ENCODE results near the gene CASR. TPM values are rescaled to one million over a fixed set of nuclear protein-coding genes. Genes with fewer than 3 reads are reported as not detected.
A peak's percentile ranks its signal among the peaks of the same experiment; 100 is the strongest.

Gene CASR
- polyA plus RNA-seq, 1 of the 3 experiments (the other 2 are of a cell fraction) = not detected

DNA sequence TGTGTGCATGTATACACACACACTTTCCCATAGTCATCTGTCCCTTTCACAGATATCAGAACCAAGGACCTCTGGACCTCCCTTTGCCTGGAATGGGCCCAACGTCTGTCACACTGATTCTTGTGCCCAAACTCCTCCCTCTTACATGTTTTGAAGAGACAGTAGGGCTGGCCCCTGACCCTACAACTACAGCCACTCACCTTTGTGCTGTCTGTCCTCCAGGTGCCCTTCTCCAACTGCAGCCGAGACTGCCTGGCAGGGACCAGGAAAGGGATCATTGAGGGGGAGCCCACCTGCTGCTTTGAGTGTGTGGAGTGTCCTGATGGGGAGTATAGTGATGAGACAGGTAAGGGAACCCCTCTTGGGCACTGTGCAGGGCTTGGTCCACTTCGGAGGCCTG lies 98.4 kb downstream of the CASR start:
- no peak overlapping the region for H2AFZ ChIP-seq (ENCODE audit: low read depth)
- no peak for DNase-seq
- peaks cover 27% of the 10 kb centered on the region for H3K27me3 ChIP-seq (ENCODE audit: insufficient read depth)
- no peaks in the 10 kb centered on the region for H4K20me1 ChIP-seq (ENCODE audit: insufficient read depth)
- H3K79me2 ChIP-seq (ENCODE audit: insufficient read depth) = no peaks in the 10 kb centered on the region
- ChIA-PET POLR2A (no interaction called here), CTCF (no interaction called here)
- H3F3A ChIP-seq (replicated peaks; ENCODE audit: insufficient read depth) = no peaks in the 10 kb centered on the region
- H3K9ac ChIP-seq = no peak overlapping the region
- no peak overlapping the region for H3K4me3 ChIP-seq (ENCODE audit: low read depth in 2 of 2, low read length in 1 of 2)
- no peak for TF ChIP-seq TAF1 (IDR thresholded peaks at IDR 0.05; ENCODE audit: borderline replicate concordance, low read depth, low read length)
- TF ChIP-seq YY1 (IDR thresholded peaks at IDR 0.05; ENCODE audit: low read depth) = no peak
- no peak for TF ChIP-seq SMC3 (IDR thresholded peaks at IDR 0.05; ENCODE audit: low read depth, low read length)
- no peak for TF ChIP-seq GATA2 (CRISPR knock-in tag; IDR thresholded peaks at IDR 0.05)
- H3K9me3 ChIP-seq = no peaks in the 10 kb centered on the region
- no peak overlapping the region for H3K4me2 ChIP-seq
- no peaks in the 10 kb centered on the region for H3K36me3 ChIP-seq (replicated peaks in 1 of 2; ENCODE audit: control insufficient read depth in 1 of 2, insufficient read depth in 2 of 2, low read length in 1 of 2)
- H3K4me1 ChIP-seq (ENCODE audit: control insufficient read depth in 1 of 2, insufficient read depth in 2 of 2, low read depth in 1 of 2, low read length in 1 of 2) = peaks cover 0 to 10% of the 10 kb centered on the region in 2 experiments; a peak in 1 of 4 replicates
- 0% methylated on average over 3 of the region's 3 CpGs for WGBS (ENCODE audit: low lambda C conversion rate)
- H3K9me2 ChIP-seq = no peaks in the 10 kb centered on the region
- no peak overlapping the region for H3K27ac ChIP-seq (ENCODE audit: low read depth in 2 of 2, low read length in 1 of 2)

DNA sequence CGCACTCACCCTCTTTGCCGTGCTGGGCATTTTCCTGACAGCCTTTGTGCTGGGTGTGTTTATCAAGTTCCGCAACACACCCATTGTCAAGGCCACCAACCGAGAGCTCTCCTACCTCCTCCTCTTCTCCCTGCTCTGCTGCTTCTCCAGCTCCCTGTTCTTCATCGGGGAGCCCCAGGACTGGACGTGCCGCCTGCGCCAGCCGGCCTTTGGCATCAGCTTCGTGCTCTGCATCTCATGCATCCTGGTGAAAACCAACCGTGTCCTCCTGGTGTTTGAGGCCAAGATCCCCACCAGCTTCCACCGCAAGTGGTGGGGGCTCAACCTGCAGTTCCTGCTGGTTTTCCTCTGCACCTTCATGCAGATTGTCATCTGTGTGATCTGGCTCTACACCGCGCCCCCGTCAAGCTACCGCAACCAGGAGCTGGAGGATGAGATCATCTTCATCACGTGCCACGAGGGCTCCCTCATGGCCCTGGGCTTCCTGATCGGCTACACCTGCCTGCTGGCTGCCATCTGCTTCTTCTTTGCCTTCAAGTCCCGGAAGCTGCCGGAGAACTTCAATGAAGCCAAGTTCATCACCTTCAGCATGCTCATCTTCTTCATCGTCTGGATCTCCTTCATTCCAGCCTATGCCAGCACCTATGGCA lies 100.5 kb downstream of the CASR start:
- H2AFZ ChIP-seq (ENCODE audit: low read depth) = no peak overlapping the region
- H3K9ac ChIP-seq = no peak overlapping the region
- no peaks in the 10 kb centered on the region for H3F3A ChIP-seq (replicated peaks; ENCODE audit: insufficient read depth)
- H3K9me2 ChIP-seq = no peaks in the 10 kb centered on the region
- POLR2A ChIA-PET = no interaction called here
- no peaks in the 10 kb centered on the region for H3K9me3 ChIP-seq
- H3K4me3 ChIP-seq (ENCODE audit: low read depth in 2 of 2, low read length in 1 of 2) = no peak overlapping the region; a peak in 1 of 4 replicates
- no peaks in the 10 kb centered on the region for H3K79me2 ChIP-seq (ENCODE audit: insufficient read depth)
- TF ChIP-seq EZH2phosphoT487 (IDR thresholded peaks at IDR 0.05; ENCODE audit: borderline replicate concordance, low read depth) (no peak), RAD21 (IDR thresholded peaks at IDR 0.05; ENCODE audit: low read length) (no peak), RCOR1 (IDR thresholded peaks at IDR 0.05; ENCODE audit: low read length) (no peak), TAF1 (IDR thresholded peaks at IDR 0.05; ENCODE audit: borderline replicate concordance, low read depth, low read length) (no peak), FOXM1 (IDR thresholded peaks at IDR 0.05; ENCODE audit: low read depth) (no peak), JUND (IDR thresholded peaks at IDR 0.05) (no peak), SIN3A (IDR thresholded peaks at IDR 0.05; ENCODE audit: borderline replicate concordance, low read depth, low read length) (no peak), TCF12 (IDR thresholded peaks at IDR 0.05) (no peak), FOSL2 (IDR thresholded peaks at IDR 0.05; ENCODE audit: borderline replicate concordance, low read depth) (no peak)
- TF ChIP-seq, protein P1, sequence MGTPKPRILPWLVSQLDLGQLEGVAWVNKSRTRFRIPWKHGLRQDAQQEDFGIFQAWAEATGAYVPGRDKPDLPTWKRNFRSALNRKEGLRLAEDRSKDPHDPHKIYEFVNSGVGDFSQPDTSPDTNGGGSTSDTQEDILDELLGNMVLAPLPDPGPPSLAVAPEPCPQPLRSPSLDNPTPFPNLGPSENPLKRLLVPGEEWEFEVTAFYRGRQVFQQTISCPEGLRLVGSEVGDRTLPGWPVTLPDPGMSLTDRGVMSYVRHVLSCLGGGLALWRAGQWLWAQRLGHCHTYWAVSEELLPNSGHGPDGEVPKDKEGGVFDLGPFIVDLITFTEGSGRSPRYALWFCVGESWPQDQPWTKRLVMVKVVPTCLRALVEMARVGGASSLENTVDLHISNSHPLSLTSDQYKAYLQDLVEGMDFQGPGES (IDR thresholded peaks at IDR 0.05; ENCODE audit: low read depth, low read length) = no peak
- TF ChIP-seq, protein P2, sequence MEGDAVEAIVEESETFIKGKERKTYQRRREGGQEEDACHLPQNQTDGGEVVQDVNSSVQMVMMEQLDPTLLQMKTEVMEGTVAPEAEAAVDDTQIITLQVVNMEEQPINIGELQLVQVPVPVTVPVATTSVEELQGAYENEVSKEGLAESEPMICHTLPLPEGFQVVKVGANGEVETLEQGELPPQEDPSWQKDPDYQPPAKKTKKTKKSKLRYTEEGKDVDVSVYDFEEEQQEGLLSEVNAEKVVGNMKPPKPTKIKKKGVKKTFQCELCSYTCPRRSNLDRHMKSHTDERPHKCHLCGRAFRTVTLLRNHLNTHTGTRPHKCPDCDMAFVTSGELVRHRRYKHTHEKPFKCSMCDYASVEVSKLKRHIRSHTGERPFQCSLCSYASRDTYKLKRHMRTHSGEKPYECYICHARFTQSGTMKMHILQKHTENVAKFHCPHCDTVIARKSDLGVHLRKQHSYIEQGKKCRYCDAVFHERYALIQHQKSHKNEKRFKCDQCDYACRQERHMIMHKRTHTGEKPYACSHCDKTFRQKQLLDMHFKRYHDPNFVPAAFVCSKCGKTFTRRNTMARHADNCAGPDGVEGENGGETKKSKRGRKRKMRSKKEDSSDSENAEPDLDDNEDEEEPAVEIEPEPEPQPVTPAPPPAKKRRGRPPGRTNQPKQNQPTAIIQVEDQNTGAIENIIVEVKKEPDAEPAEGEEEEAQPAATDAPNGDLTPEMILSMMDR (IDR thresholded peaks at IDR 0.05) = no peak
- TF ChIP-seq, protein P3, sequence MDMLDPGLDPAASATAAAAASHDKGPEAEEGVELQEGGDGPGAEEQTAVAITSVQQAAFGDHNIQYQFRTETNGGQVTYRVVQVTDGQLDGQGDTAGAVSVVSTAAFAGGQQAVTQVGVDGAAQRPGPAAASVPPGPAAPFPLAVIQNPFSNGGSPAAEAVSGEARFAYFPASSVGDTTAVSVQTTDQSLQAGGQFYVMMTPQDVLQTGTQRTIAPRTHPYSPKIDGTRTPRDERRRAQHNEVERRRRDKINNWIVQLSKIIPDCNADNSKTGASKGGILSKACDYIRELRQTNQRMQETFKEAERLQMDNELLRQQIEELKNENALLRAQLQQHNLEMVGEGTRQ (IDR thresholded peaks at IDR 0.05; ENCODE audit: borderline replicate concordance, low read depth, low read length) = no peak
- TF ChIP-seq, protein P4, sequence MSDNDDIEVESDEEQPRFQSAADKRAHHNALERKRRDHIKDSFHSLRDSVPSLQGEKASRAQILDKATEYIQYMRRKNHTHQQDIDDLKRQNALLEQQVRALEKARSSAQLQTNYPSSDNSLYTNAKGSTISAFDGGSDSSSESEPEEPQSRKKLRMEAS (IDR thresholded peaks at IDR 0.05; ENCODE audit: low read depth) = no peak
- no peak overlapping the region for H3K27ac ChIP-seq (ENCODE audit: low read depth in 2 of 2, low read length in 1 of 2)
- H3K36me3 ChIP-seq (replicated peaks in 1 of 2; ENCODE audit: control insufficient read depth in 1 of 2, insufficient read depth in 2 of 2, low read length in 1 of 2) = no peaks in the 10 kb centered on the region
- H3K27me3 ChIP-seq (ENCODE audit: insufficient read depth) = peaks cover 27% of the 10 kb centered on the region
- WGBS (ENCODE audit: low lambda C conversion rate) = 26% methylated on average over 19 of the region's 22 CpGs
- DNase-seq = peak; percentile 12
- CTCF ChIA-PET = no interaction called here
- H3K4me1 ChIP-seq (ENCODE audit: control insufficient read depth in 1 of 2, insufficient read depth in 2 of 2, low read depth in 1 of 2, low read length in 1 of 2) = peaks cover 0 to 10% of the 10 kb centered on the region in 2 experiments; a peak in 1 of 4 replicates
- H3K4me2 ChIP-seq = no peak overlapping the region
- H4K20me1 ChIP-seq (ENCODE audit: insufficient read depth) = no peaks in the 10 kb centered on the region
